Measurements from ENCODE around the gene GABRB1.

The GABRB1 gene

DNA sequence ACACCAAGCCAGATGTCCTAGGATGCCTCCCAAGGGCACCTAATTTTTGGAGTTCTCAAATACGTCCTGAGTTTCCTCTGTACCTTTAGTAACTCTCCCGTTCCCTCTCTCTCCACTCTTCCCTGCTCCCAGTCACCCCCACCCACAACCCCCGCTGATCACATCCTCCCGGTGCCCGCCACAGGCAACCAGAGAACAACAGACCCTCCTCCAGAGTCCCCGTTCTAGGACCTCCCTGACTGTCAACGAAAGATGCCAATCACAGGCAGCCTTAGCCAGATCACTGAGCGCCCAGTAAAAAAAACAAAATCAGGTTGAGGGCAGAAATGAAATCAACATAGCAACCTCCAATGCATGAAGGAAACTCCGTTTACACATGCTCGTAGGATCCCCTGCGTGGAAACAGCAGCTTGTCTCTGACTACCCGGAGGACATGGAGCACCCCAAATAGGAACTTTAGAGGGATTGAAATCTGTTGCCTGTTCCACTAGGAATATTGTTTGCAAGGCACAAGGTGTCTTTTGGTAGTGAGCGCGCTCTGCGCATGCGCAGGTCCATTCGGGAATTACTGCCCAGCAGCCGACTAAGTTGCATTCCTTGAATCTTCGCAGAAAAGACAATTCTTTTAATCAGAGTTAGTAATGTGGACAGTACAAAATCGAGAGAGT, at the start of gene GABRB1:
Gene GABRB1 (plus strand): TSS at position 557 of the 668 bp plus-strand sequence.
- no peak for DNase-seq (ENCODE audit: low read depth in 2 of 2)

DNA sequence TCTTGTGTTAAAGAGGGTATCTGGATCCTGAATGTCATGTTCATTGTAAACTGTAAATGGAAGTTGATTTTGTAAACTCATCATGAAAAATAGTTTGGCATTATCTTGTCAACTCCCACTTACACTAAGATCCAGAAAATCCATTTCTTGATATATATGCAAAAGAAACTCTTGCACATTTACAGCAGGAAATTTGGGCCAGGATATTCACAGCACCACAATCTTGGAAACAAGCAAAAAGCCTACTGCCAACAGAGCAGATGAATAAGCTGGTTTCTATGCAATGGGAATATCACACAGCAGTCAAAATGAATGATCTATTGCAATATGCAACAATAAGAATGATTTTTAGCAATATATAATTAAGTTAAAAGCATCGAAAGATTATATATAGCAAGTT, 46.6 kb upstream of the GABRB1 start:
- DNase-seq (ENCODE audit: low read depth in 2 of 2), result no peak

DNA sequence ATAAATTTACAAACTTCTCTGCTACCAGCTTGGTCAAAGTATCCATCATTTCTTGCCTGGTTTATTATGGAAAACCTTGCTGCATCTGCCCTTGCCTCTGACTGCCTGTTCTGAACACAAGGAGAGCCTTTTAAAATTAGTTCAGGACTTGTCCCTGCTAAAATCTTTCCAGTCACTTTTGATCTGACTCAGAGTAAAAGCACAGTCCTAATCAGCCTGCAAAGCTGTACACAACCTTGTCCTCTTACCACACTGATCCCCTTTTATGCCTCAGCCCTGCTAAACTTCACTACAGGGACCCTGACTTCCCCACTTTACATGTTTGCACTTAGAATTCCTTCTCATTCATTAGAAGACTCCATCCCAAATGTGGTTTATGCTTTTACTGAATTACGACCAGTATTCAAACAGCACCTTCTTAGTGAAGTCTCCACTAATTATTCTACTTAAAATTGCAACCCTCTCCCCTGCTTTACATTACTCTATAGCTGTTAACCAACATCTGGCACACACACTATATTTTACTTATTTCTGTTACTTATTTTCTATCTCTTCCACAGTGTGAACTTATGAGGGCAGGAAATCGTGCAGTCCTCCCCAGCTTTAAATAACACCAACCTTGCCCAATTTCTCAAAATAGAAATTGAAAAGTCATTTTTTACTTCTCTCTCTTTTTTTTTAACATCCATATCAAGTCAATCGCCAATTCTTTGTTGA, 44.3 kb upstream of the GABRB1 start:
- no peak for DNase-seq (ENCODE audit: low read depth in 2 of 2)

DNA sequence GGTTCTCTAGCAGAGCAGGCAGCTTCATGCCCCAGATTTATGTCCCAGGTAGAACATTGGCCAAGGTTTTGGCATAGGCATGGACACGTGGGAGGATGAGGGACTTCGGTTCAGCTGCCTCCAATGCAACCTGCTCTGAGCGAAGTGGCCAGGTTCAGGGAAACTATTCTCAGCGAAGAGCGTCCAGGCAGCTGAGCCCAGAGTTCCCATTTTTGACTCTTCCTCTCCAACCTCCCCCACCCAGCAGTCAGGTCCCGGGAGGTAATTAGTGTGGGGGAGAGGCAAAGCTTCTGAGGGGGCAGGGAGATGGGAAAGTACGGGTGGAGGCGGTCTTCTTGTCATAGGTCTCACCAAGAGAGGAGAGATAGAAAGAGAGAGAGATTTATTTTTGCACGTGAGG, 39.0 kb upstream of the GABRB1 start:
- no peak for DNase-seq (ENCODE audit: low read depth in 2 of 2)

DNA sequence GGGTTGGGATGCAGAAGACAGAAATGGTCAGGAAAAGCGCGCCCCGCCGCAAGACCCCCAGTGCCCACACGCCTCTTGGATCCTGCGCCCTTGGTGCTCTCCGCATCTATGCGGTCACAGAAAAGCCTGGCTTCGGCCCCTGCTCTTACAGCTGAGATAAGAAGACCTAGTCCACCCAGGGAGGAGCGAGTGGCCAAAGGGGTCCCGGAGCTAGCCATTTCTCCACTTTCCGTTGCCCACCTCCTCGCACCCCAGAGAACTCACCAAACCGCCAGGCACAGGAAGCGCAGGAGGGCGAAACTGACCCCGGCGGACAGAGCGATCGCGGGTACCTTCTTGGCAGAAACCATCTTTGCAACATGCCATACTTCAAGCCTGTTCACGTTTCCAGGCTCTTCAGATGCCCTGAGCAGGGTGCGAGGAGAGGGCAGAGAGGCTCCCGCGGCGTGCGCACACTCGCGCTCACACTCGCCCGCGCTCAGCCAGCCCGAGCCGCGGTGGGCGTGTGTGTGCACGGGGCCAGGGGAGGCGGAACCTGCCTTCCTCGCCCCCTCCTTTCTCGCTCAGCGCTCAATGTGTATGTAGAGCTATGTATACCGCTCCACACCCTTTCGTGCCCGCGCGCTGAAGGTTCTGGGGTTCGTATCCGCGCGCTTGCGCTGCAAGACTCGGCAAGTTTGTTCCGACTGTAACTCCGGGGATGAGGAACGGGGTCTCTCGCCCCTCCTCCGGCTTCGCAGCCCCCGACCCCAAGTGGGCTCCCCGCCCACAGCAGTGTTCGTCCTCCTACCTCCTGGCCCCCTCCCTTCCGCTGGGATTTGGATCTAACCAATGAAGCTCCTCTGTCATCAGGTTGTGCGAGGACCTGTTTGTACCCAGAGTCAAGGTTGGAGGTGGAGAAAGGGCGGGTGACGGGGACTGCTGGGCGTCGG, 38.0 kb upstream of the GABRB1 start, which contains the start of gene GABRA4:
Gene GABRA4 (minus strand): TSS at position 507 of the 932 bp plus-strand sequence. CDS start 157 bp downstream, at position 350.
- no peak for DNase-seq (ENCODE audit: low read depth in 2 of 2)

DNA sequence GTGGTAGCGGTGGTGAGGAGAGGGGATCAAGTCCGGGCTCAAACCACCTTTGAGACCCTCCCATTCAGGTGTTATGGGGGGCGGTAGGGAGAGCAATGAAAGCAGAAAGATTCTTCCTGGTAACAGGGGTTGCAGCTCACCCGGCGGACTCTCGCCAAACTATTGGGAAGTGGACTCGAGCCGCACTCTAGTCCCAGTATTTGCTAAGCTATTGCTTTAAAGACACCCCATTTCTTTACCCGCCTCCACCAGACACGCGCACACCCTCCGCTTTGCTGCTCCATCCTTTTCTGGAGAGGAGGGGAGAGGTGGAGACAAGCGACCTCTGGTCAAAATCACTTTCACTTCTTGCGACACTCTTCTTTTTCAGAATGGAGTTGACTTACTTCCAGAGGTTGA, 37.4 kb upstream of the GABRB1 start:
- no peak for DNase-seq (ENCODE audit: low read depth in 2 of 2)

DNA sequence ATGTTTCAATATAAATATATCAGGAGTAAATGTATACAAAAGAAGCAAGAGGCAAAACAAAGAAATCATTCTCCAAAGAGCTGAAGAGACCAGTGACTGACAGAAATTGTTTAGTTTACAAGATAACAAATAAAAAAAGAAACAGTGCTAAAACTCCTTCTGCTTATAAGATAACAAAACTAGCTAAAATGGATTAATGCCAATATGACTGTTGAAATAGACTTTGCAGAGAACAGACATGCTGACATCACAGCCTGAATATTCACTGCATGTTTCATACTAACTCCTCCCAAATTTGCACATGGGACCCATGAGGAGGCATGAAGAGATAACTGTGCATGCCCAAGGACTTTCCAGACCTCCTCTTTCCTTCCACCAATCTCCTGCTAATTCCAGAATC, 31.8 kb upstream of the GABRB1 start:
- DNase-seq (ENCODE audit: low read depth in 2 of 2), result no peak

DNA sequence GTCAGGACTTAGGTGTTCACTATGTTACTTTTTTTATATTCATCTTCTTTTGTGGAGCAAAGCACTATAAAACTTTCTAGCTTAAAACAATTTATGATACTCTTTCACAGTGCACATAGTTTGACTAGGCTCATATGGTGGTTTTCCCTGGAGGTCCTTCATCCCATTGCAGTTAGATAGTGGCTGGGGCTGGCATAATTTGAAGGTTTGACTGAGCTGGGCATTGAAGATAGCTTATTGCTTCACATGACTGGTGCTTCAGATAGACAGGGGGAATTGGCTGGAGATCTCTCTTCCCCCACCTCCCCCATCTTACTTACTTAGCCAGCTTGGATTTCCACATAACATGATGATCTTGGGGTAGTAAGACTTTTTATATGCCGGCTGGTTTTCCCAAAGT, 31.0 kb upstream of the GABRB1 start:
- DNase-seq (ENCODE audit: low read depth in 2 of 2), result no peak

DNA sequence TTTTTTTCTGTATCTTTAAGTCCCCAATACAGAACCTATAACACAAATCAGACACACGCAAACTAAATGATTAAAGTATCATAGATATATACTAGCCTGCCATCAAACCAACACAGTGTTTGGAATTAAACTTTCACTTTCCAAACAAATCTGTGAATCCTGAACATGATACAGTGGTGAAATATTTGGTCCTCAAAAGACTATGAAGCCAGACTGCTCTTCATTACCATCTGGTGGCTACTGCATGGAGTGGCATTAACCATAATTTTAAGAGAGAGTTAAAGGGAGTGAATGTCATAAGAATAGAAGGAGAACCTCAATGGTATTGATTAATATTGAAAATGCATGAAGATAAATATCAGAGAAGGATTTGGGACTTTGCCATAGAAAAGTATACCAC, 28.8 kb upstream of the GABRB1 start:
- no peak for DNase-seq (ENCODE audit: low read depth in 2 of 2)

DNA sequence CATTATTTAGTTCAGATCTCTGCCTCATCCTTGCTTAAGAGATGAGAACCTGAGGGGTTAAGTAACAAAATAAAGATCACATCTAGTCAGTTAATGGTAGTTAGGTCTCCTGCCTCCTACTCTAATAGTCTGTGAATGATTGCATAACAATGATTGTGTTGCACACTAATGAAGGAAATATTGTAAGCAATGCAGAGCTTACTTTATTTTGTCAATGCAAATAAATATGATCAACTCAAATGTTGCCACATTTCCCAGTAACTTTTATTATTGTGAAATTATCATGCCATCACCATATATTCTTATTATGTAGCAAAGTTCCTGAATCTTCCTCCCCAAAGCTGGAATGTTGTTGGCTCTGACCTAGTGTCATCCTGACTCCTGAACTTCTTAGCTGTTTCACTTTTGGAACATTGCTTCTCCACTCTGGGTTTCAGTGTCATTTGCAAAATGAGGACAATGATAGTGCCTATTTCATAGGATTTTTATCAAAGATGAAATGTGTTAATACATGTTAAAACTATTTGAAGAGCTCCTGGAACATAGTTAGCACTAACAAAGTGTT, 20.9 kb upstream of the GABRB1 start:
- DNase-seq (ENCODE audit: low read depth in 2 of 2), result no peak

DNA sequence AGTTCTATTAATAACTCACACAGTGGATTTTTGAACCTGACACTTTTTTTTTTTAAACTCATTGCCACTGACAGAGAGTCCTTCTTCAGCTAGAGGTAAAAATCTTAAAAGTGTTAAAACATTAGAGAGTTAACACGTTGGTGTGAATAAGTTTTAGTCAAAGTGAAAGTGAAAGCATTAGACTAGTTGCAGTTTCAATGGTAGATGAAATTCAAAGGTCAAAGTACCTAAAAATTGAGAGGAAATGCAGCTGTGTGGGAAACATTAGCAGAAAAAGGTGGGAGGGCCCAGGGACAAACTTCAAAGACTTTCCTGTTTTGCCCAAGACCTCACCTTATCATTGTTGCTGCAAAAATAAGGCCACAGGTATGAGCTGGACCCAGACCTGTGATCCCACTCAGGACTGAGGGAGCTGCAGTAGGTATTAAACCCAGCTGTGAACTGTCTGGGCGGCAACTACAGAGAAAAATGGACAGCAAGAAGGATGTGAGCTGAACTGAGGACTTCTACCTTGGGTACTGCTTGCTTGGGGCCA, 20.4 kb upstream of the GABRB1 start:
- DNase-seq (ENCODE audit: low read depth in 2 of 2), result no peak

DNA sequence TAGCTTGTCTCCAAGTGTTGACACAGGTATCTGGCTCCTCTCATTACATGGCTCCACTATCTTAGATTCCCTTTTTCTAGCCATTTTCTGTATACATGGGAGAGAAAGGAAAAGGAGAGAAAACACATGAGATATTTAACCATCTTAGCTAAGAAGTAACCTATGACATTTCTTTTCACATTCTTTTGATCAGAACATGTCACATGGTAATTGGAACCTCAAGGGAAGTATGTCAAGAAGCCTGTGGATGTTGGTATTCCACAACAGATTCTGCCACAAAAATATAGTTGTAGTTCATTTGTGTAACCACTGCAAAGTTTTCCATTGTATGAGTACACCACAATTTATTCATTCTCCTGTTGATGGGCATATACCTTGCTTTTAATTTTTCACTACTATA, 18.7 kb upstream of the GABRB1 start:
- no peak for DNase-seq (ENCODE audit: low read depth in 2 of 2)

DNA sequence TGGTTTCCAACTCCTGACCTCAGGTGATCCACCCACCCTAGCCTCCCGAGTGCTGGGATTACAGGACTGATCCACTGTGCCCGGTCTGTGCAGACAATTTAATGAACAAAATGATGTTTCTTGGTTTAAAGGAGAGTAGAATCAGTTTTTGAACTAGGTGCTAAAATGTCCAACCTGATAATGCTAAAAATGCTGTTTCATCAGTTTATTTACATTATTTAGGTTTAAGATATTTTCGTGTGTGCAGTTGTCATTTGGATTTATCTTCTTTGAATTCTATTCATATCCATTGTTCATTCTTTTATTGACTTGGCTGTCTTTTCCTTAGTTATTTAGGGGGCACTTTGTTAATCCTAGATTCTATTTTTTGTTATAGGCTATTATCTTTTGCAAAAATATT, 18.0 kb upstream of the GABRB1 start:
- DNase-seq (ENCODE audit: low read depth in 2 of 2), result no peak

DNA sequence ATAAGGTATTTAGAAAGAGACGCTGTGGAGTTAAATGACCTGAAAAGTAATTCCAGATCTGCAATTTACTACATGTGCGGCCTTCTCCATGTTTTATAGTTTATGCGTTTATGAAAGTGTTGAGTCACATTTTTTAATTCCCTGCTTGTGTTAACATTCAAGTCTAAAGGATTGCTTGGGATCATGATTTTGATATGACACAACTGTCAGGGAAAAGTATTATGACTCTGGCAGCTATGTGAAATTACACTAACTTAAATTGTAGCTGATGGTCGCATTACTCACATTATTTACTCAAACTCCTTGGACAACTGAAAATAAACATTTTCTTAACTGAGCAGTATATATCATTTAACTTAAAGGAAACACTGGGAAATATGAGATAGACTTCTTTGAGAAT, 14.3 kb upstream of the GABRB1 start:
- DNase-seq (ENCODE audit: low read depth in 2 of 2), result no peak

DNA sequence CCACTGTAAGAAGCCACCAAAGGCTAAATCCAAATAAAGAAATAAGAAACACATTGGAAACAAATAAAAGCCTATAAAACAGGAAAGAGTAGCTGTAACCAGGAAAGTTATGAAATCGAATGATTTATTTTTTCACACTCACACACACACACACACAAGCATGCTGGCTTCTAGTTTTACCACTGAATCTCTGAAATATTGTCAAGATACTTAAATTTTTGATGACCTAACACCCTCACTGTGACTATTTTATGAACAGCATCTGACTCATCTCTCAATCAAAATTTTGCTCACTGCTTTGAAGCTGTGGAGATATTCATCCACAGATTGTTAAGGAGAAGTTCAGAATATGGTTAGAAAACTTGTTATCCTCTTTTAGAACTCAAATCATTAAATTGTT, 13.9 kb upstream of the GABRB1 start:
- no peak for DNase-seq (ENCODE audit: low read depth in 2 of 2)

DNA sequence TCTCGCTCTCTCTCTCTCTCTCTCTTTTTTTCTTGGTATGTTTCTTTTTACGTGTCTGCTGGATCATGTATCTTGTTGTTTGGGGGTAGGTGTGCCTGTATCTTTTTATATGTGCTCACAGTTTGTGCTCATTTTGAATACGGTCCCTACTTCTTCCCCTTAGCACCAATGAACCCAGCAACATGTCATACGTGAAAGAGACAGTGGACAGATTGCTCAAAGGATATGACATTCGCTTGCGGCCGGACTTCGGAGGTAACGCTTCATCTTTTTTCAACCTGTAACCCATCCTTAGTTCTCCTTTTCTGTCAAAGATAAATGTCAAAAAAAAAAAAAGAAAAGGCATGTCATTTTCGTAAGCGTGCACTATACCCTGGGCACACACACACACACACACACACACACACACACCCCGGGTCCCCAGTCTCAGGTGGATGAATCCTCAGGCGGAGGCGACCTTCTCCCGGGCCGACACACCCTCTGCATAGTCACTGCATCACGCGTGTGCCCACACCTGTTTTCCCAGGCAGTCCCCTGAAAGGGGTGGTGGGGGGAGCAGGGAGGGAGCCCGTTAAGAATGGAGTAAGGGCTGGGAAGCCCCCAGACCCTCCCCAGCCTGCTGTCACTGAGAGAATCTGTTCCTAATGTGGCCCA, 511 bp downstream of the GABRB1 start:
- no peak for DNase-seq (ENCODE audit: low read depth in 2 of 2)

DNA sequence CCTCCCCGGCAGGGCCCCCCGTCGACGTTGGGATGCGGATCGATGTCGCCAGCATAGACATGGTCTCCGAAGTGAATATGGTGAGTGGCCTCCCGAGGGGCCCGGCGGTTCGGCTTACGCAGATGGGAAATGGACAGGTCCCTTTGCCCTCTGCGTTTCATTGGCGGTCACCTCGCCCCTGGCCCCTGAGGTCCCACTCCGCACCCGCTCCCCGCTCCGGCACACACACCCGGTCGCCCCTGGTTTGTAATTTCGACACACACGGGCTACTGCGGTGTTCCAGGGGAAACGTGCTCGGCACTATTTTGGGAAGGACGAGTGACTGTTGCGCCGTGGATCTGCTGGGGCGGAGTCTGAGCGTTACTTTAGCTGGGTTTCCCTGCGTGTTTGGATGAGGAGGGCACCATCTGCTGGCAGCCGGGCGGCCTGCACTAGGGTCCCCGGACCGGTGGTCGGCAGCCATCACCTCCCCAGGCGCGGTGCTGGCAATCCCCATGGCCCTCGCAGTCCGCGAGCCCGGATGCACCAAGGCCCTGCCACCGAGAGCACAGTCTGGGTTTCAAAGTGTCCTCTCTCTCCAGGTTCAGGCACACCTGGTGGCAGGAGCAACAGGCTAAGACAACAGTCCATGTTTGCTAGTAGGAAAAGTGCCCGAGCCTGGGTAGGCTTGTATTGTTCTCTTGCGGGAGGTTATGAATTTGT, 1.2 kb downstream of the GABRB1 start:
- DNase-seq (ENCODE audit: low read depth in 2 of 2), result peak; percentile 32 to 40

DNA sequence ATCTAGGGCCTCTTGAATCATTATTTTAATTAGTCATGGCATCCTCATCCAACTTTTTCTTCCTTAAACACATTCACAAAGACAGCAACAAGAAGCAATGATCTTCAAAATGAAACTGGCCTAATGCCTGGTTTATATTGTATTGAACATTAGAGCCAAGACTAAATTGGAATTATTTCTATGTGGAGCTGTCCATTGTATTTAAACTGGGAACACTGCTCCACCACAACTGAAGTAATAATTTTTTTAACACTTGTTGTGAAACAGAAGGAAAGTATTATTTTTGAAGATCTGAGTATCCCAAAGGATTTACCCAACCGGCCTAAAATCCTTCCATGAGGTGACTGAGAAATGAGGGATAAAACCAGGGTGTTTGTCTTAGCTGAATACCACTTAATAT, 6.9 kb downstream of the GABRB1 start:
- DNase-seq (ENCODE audit: low read depth in 2 of 2), result no peak

DNA sequence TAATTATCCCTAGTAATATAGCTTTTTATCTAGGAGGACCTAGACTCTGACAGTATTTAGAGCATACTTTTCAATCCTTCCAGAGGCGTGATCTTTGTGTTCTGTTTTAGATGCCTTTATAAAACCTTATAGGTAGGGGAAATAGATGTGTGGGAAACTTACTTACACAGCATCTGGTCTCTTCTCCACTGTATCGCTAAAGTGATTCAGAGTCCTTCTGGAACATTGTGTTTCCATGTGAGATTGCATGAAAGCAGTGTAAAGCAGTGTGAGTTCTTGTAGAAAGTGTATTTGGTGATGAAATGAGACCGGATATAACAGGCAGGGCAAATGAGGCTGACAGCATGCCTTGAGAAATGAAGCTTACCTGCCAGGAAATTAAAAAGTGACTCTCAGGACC, 9.5 kb downstream of the GABRB1 start:
- DNase-seq (ENCODE audit: low read depth in 2 of 2), result no peak

DNA sequence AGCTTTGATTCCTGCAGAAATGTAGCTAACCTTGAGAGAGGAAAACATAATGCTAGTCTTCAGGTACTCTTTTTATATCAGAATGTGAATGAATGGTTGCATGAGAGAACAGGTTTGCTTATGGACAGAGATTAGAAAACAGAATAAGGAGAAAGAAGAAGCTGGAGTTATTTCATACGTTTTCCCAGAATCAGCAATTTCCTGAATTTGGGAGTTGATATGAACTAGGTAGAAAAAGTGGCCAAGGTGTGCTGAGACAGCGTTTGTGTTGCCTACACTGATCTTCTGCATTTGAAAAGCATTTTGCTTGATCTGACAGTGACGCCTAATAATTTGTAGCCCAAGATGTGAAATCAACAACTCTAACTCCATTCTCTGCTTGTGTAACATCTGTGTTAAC, 12.5 kb downstream of the GABRB1 start:
- no peak for DNase-seq (ENCODE audit: low read depth in 2 of 2)

DNA sequence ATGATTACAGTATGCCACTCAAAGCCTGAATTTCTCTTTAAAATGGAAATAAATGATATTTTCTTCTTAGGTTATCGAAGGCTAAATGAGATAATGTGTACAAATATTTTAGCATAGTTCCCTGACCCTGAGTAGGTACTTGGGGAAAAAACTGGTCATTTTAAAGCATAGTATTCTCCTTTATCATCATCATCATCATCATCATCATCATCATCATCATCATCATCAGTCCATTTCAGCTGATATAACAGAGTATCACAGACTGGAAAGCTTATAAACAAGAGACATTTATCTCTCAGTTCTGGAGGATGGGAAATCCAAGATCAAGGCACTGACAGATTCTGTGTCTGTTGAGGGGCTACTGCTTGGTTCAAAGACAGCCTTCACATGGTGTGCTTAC, 13.9 kb downstream of the GABRB1 start:
- no peak for DNase-seq (ENCODE audit: low read depth in 2 of 2)

All from stimulated activated CD4-positive, alpha-beta T cell treated with anti-CD3 and anti-CD28 coated beads, Interleukin-4, amount 100 ng/mL, for 48 hours (primary cell).